GM12892 (cell line): Measurements from ENCODE around the gene EIF3L.

ENCODE experiments used
- DNase-seq: peaks from one replicate; pipeline ENCODE4 v3.0.0; 2011; ENCODE audit not compliant: insufficient read length
- FAIRE-seq: peaks from 2 replicates; lab custom pipeline; 2011; peaks lifted over from hg19 to GRCh38; lab: Jason Lieb, UNC
- POLR2A ChIP-seq: IDR thresholded peaks from 2 replicates; pipeline ENCODE4 v1.6.1; 2011; ENCODE audit warnings: low read depth, low read length, control low read depth
- POLR2AphosphoS5 ChIP-seq: IDR thresholded peaks from 2 replicates; pipeline ENCODE4 v1.6.1; 2011; ENCODE audit warnings: low read depth, low read length, control low read depth
- TAF1 ChIP-seq: IDR thresholded peaks from 2 replicates; pipeline ENCODE4 v1.6.1; 2011; ENCODE audit warnings: low read depth, mild to moderate bottlenecking, control low read depth, low read length, borderline replicate concordance

Gene EIF3L

GRCh38 chr22:37917874-37918548 is 68.8 kb downstream of the EIF3L start:
- no peak for DNase-seq
- FAIRE-seq: peak; percentile 30
- no peak for TF ChIP-seq TAF1
- no peak for TF ChIP-seq POLR2A
- no peak for TF ChIP-seq POLR2AphosphoS5

DNA sequence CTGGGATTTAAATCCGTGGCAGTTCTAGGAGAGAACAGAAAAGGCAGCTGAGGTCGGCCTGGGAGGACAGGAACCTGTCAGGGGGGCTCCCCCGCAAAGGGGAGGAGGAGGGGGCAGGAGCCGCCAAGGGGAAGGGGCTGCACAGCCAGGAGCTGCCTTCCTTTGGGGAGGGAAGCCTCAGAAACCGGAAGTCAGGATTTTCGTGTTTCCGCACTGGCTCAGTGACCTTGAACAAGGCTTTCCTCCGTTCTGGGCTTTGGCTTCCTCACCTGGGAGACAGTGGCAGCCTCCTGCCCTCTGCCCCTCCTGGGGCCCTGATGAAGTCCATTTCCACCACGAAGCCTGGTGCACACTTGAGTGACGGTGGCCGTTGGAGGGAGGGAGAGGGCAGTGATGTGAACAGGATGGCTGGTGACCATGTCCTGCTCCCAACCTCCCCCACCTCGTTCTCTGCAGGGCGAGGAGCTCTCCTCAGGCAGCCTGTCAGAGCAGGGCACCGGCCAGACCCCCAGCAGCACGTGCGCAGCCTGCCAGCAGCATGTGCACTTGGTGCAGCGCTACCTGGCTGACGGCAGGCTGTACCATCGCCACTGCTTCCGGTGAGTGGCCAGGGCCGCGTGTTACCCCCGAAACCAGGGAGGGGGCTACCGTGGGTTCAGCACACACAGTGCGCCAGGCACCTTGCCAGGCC is 69.5 kb downstream of the EIF3L start:
- DNase-seq (no peak), FAIRE-seq (no peak)
- TF ChIP-seq TAF1 (no peak), POLR2A (no peak), POLR2AphosphoS5 (no peak)

DNA sequence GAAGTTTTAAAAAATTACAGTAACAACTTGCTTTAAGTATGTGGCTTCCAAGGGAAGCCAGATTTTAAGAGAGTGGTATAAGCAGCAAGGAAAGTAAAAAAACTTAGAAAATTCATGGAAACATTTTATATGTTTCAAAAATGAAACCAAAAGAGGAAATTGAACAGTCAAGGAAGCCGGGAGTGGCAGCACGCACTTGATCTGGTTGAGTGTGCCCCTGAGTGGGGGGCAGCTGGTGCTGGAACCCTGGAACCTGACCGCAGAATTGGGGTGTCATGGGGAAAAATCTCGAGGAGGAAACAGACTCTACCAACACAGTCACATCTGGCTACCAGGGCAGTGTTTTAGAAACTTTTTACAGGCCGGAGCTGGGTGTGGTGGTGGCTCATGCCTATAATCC is 70.9 kb downstream of the EIF3L start:
- no peak for DNase-seq
- TF ChIP-seq TAF1 (no peak), POLR2A (no peak), POLR2AphosphoS5 (no peak)
- FAIRE-seq: no peak

GRCh38 chr22:37922191-37922590 is 73.0 kb downstream of the EIF3L start:
- FAIRE-seq (no peak), DNase-seq (no peak)
- no peak for TF ChIP-seq POLR2AphosphoS5

- no peak for FAIRE-seq
- TF ChIP-seq POLR2AphosphoS5: no peak
- TF ChIP-seq POLR2A: no peak
- no peak for TF ChIP-seq TAF1
- DNase-seq: no peak
Observed at GRCh38 chr22:37923927-37924326, 74.7 kb downstream of the EIF3L start.

- DNase-seq: no peak
- FAIRE-seq: no peak
- TF ChIP-seq POLR2AphosphoS5: no peak
- TF ChIP-seq TAF1: no peak
- no peak for TF ChIP-seq POLR2A
Observed at GRCh38 chr22:37924386-37925065, 75.3 kb downstream of the EIF3L start.

- no peak for FAIRE-seq
- TF ChIP-seq POLR2AphosphoS5 (no peak), POLR2A (no peak), TAF1 (no peak)
- no peak for DNase-seq
Observed at GRCh38 chr22:37925330-37925729, 76.1 kb downstream of the EIF3L start.

DNA sequence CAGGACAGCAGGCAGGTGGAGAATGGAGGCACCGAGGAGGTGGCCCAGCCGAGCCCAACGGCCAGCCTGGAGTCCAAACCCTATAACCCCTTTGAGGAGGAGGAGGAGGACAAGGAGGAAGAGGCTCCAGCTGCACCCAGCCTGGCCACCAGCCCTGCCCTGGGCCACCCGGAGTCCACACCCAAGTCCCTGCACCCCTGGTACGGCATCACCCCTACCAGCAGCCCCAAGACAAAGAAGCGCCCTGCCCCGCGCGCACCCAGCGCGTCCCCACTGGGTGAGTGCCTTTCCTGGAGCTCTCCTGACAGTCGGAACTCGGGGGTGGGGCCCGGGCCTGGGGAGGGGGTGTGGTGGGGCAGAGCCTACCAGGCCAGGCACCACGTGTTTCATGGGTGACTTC is 76.5 kb downstream of the EIF3L start:
- TF ChIP-seq TAF1 (no peak), POLR2AphosphoS5 (no peak), POLR2A (no peak)
- DNase-seq: no peak
- no peak for FAIRE-seq

GRCh38 chr22:37926358-37926757 is 77.1 kb downstream of the EIF3L start:
- TF ChIP-seq POLR2AphosphoS5: no peak
- TF ChIP-seq TAF1: no peak
- no peak for TF ChIP-seq POLR2A
- FAIRE-seq (no peak), DNase-seq (no peak)

GRCh38 chr22:37926771-37927636 is 77.8 kb downstream of the EIF3L start:
- no peak for FAIRE-seq
- DNase-seq: no peak
- TF ChIP-seq POLR2AphosphoS5 (no peak), TAF1 (no peak), POLR2A (no peak)

DNA sequence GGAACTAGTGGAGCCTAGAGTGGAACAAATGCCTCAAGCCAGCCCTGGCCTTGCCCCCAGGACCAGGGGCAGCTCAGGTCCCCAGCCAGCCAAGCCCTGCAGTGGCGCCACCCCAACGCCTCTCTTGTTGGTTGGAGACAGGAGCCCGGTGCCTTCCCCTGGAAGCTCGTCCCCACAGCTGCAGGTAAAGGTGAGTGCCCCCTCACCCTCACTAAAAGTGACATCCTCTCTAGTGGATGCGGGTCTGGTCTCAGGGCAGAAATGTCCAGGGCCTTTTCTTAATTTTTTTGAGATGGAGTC is 78.4 kb downstream of the EIF3L start:
- FAIRE-seq (no peak), DNase-seq (no peak)
- TF ChIP-seq POLR2AphosphoS5 (no peak), TAF1 (no peak), POLR2A (no peak)
